ENCODE data around the gene PLEKHM3.

DNA sequence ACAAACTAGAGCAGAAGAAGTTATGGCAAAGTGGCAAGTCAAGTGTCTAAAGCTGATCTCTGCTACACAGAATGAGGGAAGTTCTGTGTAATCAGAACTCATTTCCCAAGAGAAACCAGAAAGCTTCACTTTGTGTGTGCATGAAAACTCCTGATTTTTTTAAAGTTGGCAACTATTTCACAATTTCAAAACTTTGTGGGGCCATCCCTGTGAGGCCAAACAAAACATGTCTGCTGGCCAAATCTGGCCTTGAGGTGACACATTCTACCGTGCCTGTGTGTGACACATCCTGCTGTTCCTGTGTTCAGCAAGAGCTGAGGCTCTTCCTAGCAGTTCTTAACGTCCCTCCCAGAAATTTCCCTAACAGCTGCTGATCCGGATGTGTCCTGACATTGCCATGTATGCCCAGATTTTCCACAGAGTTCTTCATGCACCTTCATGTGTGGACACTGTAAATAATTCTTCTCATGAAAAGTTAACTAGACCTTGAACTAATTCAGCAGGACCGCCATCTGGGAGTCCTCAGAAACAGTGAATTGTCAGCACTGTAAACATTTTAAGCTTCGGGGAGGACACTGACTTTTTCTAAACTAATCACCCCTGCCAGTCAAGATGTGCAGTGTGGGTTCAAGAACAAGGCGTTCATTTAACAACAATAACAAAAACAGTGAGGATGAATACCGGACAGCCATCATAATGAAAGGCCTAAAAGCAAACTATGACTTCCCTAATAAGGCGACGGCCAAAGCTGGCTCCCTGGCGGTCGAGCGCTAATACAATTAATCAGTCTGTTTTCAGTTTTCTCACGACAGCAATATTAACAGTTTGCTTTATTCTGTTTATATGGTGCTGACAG lies 99.0 kb downstream of the PLEKHM3 start:
- TF ChIP-seq, protein P1, sequence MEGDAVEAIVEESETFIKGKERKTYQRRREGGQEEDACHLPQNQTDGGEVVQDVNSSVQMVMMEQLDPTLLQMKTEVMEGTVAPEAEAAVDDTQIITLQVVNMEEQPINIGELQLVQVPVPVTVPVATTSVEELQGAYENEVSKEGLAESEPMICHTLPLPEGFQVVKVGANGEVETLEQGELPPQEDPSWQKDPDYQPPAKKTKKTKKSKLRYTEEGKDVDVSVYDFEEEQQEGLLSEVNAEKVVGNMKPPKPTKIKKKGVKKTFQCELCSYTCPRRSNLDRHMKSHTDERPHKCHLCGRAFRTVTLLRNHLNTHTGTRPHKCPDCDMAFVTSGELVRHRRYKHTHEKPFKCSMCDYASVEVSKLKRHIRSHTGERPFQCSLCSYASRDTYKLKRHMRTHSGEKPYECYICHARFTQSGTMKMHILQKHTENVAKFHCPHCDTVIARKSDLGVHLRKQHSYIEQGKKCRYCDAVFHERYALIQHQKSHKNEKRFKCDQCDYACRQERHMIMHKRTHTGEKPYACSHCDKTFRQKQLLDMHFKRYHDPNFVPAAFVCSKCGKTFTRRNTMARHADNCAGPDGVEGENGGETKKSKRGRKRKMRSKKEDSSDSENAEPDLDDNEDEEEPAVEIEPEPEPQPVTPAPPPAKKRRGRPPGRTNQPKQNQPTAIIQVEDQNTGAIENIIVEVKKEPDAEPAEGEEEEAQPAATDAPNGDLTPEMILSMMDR (IDR thresholded peaks at IDR 0.05 in 4 of 5, conservative IDR thresholded peaks at IDR 0.05 in 1 of 5) = no peak
- TF ChIP-seq POLR2A (IDR thresholded peaks at IDR 0.05) = no peak

Measured in gastrocnemius medialis (tissue), 4 donors.